ENCODE measurements around the gene PASK. TPM values are rescaled to one million over a fixed set of nuclear protein-coding genes. Genes with fewer than 3 reads are reported as not detected.

PASK gene
- total RNA-seq, 1 donor from 2014 or later = 16.9 TPM

DNA sequence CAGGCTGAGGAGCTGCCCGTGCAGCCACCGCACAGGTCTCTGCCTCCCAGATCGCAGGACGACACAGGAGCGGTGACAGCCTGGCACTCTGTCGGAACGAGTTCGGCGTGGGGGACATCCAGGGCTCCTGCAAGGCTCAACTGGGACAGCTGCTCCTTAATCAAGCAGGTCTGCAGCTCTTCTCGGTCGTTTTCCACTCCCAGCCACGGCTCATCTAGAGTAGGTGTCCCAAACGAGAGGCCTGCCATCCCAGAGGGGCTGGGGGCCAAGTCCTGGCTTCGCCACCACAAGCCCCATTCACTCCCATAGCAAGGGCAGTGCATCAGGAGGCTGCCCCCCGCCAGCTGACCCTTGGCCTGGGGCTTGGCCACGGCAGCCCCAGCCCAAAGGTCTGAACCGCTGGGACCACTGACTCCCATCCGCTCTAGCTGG, 22.5 kb downstream of the PASK start:
- no peak for DNase-seq (ENCODE audit: low spot score)

DNA sequence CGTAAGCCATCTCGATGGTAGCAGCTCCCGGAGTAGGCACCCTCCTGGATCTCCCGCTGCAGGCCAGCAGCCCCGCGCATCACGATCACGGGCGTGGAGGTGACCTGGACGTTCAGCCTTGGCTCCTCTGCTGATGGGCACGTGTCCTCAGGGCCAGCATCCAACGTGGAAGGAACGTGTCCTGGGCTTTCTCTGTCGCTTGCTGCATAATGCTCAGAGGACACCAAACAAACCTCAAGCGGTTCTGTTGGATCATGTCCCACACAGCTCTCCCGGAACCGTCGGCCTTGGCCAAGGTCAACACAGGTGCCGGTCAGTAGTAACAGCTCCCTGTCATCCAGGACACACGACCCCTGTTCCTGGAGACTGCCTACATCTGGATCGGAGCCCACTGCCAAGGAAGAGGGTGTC, 23.1 kb downstream of the PASK start:
- no peak for DNase-seq (ENCODE audit: low spot score)

DNA sequence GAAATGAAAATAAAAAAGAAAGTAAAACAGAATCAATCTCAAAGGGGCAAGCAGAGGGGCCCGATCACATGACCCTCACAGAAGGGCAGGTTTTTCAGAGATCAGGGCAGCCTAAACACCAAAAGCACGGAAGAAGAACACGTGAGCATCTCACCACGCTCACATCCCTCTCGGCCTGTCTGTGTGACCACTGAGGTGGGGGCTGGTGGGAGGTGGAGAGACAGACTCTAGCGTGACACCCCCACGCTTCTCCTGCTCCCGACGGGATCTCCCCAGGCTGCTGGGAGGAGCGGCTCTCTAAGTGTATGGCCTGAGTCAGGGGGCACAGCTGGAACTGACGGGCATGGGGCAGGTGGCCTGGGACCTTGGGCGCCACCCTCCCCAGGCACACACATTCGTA, 23.6 kb downstream of the PASK start:
- DNase-seq (ENCODE audit: low spot score) = no peak

DNA sequence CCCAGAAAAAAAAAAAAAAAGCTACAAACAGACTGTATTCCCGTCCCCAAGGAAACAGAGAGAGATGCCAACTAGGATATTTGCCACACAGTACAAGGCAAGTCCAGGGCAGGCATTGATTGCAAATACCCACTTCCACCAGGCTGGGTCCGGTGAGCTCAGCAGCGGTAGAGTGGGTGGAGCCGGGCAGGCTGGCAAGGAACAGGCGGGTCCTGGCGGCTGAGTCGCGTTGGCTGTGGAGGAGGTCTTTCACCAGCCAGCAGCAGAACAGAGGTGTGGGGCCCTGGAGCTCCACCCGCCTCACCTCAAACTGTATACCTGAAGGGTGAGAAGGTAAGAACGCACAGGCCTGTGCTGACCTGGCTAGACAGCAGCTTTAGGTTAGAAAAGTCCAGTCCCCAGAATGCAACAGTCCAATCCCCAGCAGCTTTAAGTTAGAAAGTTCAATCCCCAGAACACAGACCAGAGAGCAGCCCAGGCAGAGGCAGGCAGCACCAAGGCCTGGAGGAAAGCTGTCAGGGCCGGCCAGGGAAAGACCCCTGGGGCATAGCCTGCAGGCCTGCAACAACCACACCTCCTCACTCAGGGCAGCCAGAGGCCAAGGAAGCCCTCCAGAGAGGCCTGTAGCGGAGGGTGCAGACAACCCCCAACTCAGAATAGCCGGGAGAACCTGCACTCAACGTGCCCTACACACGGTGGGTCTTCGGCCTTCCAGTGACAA, 25.3 kb downstream of the PASK start:
- DNase-seq (ENCODE audit: low spot score) = no peak

- DNase-seq (ENCODE audit: low spot score) = no peak
These were observed 26.8 kb downstream of the PASK start for GRCh38 chr2:241122376-241123002.

- no peak for DNase-seq (ENCODE audit: low spot score)
These were observed 28.3 kb downstream of the PASK start for GRCh38 chr2:241121008-241121407.

GRCh38 chr2:241120440-241120839, 28.8 kb downstream of the PASK start:
- DNase-seq (ENCODE audit: low spot score) = no peak

DNA sequence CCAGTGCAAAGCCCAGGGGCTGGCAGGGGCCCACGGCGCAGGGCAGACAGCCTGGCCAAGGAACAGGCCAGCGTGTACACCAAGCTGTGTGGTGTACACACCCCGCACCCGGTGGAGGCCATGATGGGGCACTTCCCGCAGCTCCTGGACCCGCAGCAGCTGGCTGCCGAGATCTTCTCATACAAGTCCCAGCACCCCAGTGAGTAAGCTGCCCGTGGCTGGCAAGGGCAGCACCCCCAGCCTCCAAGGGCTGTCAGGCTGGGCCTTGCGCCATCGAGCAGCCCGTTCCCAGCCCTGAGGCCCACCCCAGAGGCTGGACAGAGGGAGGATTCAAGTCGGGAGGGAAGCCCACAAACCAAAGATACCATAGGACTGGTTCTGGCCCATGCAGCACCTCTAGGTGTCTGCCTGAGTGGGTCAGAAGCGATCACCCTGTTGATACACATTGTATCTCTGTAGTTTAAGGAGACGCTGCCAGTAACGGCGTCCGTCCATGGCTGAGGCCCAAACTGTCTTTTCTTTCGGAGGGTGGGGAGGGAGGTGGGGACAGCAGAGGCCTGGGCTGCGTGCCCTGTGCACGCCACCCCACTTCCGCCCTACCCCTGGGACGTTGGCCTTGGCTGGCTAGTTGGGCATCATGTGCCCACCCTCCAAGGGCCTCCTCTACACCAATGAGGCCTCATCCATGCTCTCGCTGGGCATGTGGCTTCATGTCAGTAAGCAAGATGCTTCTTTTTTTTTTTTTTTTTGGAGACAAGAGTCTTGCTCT, 30.4 kb downstream of the PASK start:
- DNase-seq (ENCODE audit: low spot score) = no peak

DNA sequence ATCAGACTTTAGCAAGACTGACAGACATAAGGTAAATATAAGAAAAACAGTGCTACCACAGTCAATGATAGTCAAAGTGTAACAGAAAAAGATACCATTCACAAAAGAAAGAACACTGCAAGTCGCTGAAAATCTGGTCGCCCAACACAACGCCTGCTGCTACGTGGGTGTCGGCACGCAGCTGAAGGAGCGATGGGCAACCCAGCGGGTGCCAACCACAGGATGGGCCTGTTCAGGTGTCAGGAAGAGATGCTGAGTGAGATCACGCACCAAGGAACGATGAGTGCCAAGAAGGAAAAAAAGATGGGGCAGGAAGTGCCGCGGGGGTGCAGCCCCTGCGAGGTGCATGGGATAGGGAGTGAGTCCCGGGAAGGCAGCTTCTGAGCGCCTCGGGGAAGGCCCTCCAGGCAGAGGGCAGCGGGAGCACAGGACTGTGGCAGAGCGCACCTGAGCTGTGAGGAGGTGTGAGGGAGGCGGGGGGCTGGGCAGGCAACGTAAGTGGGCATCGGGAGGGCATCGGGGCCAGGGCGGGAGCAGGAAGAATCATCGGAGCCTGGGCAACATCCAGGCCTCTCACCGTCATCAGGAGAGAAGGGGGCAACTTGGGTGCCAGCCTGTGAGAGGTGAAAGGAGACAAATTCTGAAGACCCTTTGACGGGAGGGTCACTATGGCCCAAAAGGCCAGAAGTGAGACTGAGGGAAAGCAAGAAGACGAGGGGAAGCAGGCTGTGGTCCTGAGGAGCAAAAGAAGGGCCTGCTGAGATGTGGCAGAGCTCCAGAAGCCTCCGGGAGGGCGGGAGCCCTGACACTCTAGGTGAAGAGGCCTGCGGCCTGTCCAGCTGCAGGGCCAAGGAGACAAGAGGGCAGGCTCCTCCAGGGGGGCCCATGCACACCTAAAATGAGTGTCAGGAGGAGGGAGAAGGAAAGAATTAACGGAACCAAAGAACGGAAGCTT, 32.4 kb downstream of the PASK start:
- no peak for DNase-seq (ENCODE audit: low spot score)

DNA sequence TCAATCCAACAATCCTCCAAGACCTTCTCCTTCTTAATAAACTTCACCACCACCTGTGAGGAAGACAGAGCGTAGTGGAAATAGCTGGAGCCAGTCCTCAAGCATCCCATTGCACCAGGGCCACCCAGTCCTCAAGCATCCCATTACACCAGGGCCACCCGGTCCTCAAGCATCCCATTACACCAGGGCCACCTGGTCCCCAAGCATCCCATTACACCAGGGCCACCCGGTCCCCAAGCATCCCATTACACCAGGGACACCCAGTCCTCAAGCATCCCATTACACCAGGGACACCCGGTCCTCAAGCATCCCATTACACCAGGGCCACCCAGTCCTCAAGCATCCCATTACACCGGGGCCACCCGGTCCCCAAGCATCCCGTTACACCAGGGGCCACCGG, 33.9 kb downstream of the PASK start:
- DNase-seq (ENCODE audit: low spot score) = no peak

GRCh38 chr2:241114836-241115235, 34.4 kb downstream of the PASK start:
- no peak for DNase-seq (ENCODE audit: low spot score)

DNA sequence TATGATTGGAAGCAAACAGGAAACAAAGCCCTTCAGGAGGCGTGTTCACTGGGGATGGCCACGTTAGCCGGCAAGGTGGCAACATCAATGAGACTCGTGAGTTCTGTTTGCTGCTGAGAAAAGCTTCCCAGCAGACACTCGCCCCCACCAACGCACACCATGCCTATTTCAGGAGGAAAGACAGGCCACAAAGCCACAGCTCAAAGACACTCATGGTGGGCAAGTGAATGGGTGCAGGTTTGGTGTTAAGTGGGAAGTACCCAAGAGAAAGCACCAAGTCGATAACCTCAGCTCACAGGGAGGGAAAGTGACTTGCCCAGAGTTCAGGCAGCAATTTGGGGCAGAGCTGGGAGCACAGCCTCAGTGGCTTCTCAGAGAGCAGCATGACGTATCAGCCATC, 36.7 kb downstream of the PASK start:
- no peak for DNase-seq (ENCODE audit: low spot score)

DNA sequence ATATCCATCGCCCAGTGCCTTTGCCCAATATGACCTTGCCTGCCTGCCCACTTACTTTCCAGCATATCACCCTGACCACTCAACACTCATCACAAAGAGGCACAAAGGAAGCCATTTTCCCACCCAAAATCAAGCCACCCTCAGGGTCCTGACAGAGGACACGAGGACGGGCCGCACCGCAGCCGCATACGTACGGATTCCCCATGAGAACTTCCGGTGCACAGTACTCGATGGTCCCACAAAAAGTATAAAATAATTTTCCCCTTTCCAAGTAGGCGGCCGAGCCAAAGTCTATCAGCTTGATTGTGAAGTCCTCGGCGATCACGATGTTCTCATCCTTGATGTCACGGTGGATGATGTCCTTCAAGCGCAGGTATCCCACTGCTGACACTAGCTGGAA, 37.2 kb downstream of the PASK start:
- no peak for DNase-seq (ENCODE audit: low spot score)

GRCh38 chr2:241111440-241111805, 37.8 kb downstream of the PASK start:
- DNase-seq (ENCODE audit: low spot score) = no peak

DNA sequence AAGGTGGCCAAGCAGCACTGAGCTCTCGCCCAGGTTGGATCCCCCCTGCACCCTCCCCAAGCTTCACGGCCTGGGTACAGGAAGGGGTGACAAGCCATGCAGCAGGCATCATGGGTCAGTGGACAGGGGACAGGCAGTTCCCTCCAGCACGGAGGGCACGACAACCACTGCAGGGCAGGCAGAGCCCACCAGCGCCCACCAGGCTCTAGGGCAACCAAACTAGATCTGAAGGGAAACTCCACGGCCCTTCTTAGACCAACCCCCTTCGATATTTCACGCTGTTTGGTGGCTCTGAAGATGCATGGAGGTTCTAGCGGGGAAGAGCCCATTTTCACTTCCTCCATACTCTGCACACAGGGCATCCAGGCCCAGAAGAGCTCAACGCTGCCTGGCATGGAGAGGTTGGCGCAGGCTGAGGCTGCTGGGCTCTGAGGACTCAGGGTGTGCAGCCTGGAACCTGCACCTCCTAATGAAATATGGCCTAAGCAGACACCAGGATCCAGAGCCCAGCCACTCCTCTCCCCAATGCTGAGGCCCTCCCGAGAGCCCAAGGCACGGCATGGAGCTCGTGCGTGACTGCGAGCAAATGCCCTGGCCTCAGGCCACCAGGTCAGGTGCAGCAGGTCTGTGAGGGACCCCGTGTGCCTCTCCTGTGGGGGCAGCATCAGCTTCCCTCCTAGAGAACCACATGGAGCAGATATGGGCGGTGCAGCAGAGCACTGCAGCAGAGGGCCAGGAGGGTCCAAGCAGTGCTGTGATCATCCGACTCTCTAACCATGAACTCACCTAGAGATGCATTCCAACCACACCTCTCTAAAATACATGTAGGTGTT, 38.4 kb downstream of the PASK start:
- DNase-seq (ENCODE audit: low spot score) = no peak

GRCh38 chr2:241110089-241110606, 39.1 kb downstream of the PASK start:
- no peak for DNase-seq (ENCODE audit: low spot score)

DNA sequence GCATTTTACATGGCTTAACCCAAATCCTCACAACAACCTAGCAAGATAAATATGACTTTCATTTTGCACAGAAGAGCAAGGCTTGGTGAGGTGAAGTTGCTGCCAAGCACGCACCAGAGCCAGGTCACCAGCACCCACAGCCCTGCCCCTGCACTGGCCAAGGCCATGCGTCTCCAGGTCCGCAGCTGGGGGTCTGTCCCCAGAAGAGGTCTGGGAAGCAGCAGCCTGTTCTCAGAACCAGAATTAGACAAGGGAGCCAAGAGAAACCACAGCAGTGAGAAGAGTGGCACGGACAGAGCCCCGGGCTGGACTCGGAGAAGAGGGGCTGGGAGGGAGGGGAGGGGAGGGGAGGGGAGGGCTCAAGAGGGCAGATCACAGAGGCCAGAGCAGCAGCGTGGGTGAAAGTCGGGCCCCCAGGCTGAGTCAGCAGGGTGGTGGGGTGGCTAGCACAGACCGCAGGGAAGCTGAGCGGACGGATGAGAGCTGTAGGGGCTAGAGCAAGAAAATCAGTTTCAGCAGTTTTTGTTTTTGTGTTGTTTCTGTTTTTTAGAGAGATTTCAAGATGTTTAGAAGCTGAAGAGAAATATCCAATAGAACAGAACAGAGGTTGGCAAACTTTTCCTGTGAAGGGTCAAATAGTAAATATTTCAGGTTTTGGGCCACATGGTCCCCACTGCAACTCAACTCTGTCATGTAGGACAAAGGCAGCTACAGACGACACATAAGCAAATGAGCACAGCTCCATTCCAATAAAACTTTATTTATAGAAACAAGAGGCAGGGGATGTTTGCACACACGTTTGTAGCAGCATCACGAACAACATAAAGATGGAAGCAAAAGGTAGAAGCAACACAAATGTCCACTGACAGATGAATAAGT, 39.8 kb downstream of the PASK start:
- DNase-seq (ENCODE audit: low spot score) = no peak

DNA sequence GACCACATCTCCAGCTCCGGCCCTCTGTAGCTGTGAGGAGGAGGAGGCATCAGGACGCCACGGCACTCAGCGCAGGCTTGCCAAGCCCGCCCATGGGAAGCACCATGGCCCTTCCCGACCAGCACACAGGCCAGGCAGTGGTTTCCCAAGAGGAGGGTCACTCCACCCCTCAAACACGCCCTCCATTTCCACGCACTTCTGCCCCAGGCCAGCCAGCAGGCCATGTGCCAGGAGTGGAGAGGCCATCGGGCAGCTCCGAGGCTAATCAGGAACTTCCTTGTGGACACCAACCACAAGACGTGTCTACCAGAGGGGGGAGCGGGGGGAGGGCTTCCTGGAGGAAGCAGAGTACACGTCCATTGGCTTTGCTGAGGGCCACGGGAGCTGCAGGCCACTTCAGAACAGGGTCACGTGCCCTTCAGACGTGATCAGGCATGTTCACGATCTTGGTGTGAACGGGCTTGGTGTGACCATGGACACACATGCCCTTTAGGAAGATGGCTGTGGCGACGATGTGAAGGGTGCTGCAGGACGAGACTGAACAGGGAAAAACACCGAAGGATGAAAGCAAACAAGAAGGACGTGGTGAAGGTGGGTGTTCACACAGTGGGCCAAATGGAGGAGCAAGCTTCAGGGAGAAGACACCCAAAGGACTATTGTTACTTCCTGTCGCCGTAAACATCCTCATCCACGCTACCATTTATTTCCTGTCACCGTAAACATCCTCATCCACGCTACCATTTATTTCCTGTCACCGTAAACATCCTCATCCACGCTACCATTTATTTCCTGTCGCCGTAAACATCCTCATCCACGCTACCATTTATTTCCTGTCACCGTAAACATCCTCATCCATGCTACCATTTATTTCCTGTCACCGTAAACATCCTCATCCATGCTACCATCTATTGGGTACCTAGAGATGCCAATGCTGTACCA, 40.7 kb downstream of the PASK start:
- no peak for DNase-seq (ENCODE audit: low spot score)
